HG03439 (cell line): ENCODE measurements around the gene METTL25B.
A peak's percentile ranks its signal among the peaks of the same experiment; 100 is the strongest.
"Not testable (repeated sequence)": the region's sequence is repeated elsewhere in the genome, so short reads cannot be mapped to it uniquely, and the experiment has no call there.

Experiments used
- ATAC-seq: cut with Tn5 transposase; IDR thresholded peaks from one replicate; pipeline ENCODE4 v1.9.1; 2021; ENCODE audit warnings: mild to moderate bottlenecking, moderate library complexity; ENCODE audit not compliant: unreplicated experiment

The METTL25B gene

GRCh38 chr1:156746728-156747631 is 18.7 kb downstream of the METTL25B start:
- no peak for ATAC-seq

- ATAC-seq = no peak
Observed at GRCh38 chr1:156747742-156748669, 19.7 kb downstream of the METTL25B start.

- ATAC-seq = no peak
Observed at GRCh38 chr1:156748670-156749418, 20.6 kb downstream of the METTL25B start.

GRCh38 chr1:156749419-156750118 is 21.3 kb downstream of the METTL25B start:
- no peak for ATAC-seq

- no peak for ATAC-seq
Observed at GRCh38 chr1:156750191-156750672, 22.0 kb downstream of the METTL25B start.

GRCh38 chr1:156750711-156751450 is 22.6 kb downstream of the METTL25B start:
- peak; percentile 14 for ATAC-seq

GRCh38 chr1:156751451-156751756 is 23.1 kb downstream of the METTL25B start, which contains the start of gene HDGF:
TSS of gene HDGF (minus strand) at chr1:156751675. CDS start at chr1:156751429, 246 bp downstream.
- peak; percentile 10 for ATAC-seq

GRCh38 chr1:156751757-156752481 is 23.6 kb downstream of the METTL25B start:
- ATAC-seq = peak; percentile 68

GRCh38 chr1:156752843-156753482 is 24.7 kb downstream of the METTL25B start:
- no peak for ATAC-seq

- no peak for ATAC-seq
Observed at GRCh38 chr1:156754219-156754618, 25.9 kb downstream of the METTL25B start.

GRCh38 chr1:156755527-156755950 is 27.3 kb downstream of the METTL25B start:
- ATAC-seq = no peak

GRCh38 chr1:156756355-156756754 is 28.1 kb downstream of the METTL25B start:
- no peak for ATAC-seq

GRCh38 chr1:156757572-156758253 is 29.4 kb downstream of the METTL25B start:
- not testable (repeated sequence) for ATAC-seq

GRCh38 chr1:156760092-156760795 is 32.0 kb downstream of the METTL25B start:
- no peak for ATAC-seq

- no peak for ATAC-seq
Observed at GRCh38 chr1:156760796-156761104, 32.5 kb downstream of the METTL25B start.

GRCh38 chr1:156765136-156765535 is 36.9 kb downstream of the METTL25B start:
- not testable (repeated sequence) for ATAC-seq

- no peak for ATAC-seq
Observed at GRCh38 chr1:156765666-156766065, 37.4 kb downstream of the METTL25B start.
